GM18951 (cell line): ENCODE results near the gene FBXW11.

ENCODE experiments used
- POLR2A ChIP-seq: IDR thresholded peaks from 4 replicates; pipeline ENCODE4 v1.6.1; 2011; ENCODE audit warnings: mild to moderate bottlenecking; ENCODE audit not compliant: insufficient read length, insufficient read depth; ENCODE audit errors: extremely low read depth
- in situ Hi-C: fragments of 300-500 bp; cut with MboI; formaldehyde crosslinking; loops from one replicate; pipeline ENCODE4 v1.12.0; 2022; ENCODE audit warnings: low sequenced_read_pairs, mixed read lengths, inconsistent platforms; ENCODE audit not compliant: unreplicated experiment

Gene FBXW11

GRCh38 chr5:171926311-171926710, 80.1 kb downstream of the FBXW11 start:
- TF ChIP-seq POLR2A: peak; percentile 21
- in situ Hi-C loops: no loop called here

GRCh38 chr5:171924493-171925122, 81.8 kb downstream of the FBXW11 start:
- no peak for TF ChIP-seq POLR2A
- in situ Hi-C loops: no loop called here

- no peak for TF ChIP-seq POLR2A
- in situ Hi-C loops: no loop called here
Measured at GRCh38 chr5:171920765-171921391, 85.6 kb downstream of the FBXW11 start.

GRCh38 chr5:171915700-171916099, 90.7 kb downstream of the FBXW11 start:
- in situ Hi-C loops: loop anchor here (5.0 kb wide), 1 partner anchor 132 kb away; no protein-coding TSS in a partner anchor

- TF ChIP-seq POLR2A: no peak
- in situ Hi-C loops: loop anchor here (5.0 kb wide), 1 partner anchor 132 kb away; no protein-coding TSS in a partner anchor
Measured at GRCh38 chr5:171914726-171915338, 91.6 kb downstream of the FBXW11 start.

- in situ Hi-C loops: no loop called here
- TF ChIP-seq POLR2A: no peak
Measured at GRCh38 chr5:171913987-171914273, 92.5 kb downstream of the FBXW11 start.

GRCh38 chr5:171911152-171911551, 95.3 kb downstream of the FBXW11 start:
- in situ Hi-C loops: no loop called here

GRCh38 chr5:171908638-171909037, 97.8 kb downstream of the FBXW11 start:
- in situ Hi-C loops: loop anchor here (10.0 kb wide), 2 partner anchors 424 to 484 kb away; no protein-coding TSS in a partner anchor
- no peak for TF ChIP-seq POLR2A

More at GRCh38 chr5:171911152-171911551, 95.3 kb downstream of the FBXW11 start:
- TF ChIP-seq POLR2A: no peak

- in situ Hi-C loops: loop anchor here (10.0 kb wide), 2 partner anchors 423 to 483 kb away; no protein-coding TSS in a partner anchor
- TF ChIP-seq POLR2A: no peak
Measured at GRCh38 chr5:171907725-171908343, 98.6 kb downstream of the FBXW11 start.

GRCh38 chr5:171906703-171907590, 99.5 kb downstream of the FBXW11 start:
- in situ Hi-C loops: loop anchor here (10.0 kb wide), 2 partner anchors 422 to 482 kb away; no protein-coding TSS in a partner anchor
- no peak for TF ChIP-seq POLR2A

- TF ChIP-seq POLR2A: no peak
- in situ Hi-C loops: loop anchor here (10.0 kb wide), 2 partner anchors 421 to 481 kb away; no protein-coding TSS in a partner anchor
Measured at GRCh38 chr5:171906066-171906570, 100.3 kb downstream of the FBXW11 start.

- no peak for TF ChIP-seq POLR2A
- in situ Hi-C loops: loop anchor here (10.0 kb wide), 2 partner anchors 420 to 480 kb away; no protein-coding TSS in a partner anchor
Measured at GRCh38 chr5:171904886-171905285, 101.6 kb downstream of the FBXW11 start.

- TF ChIP-seq POLR2A: no peak
- in situ Hi-C loops: loop anchor here (10.0 kb wide), 2 partner anchors 417 to 477 kb away; no protein-coding TSS in a partner anchor
Measured at GRCh38 chr5:171901764-171902163, 104.7 kb downstream of the FBXW11 start.
